MM.1S (cell line): Measurements from ENCODE around the gene ATP6V1F.

Experiments
- DNase-seq: peaks from one replicate; pipeline ENCODE4 v3.0.0-alpha.2; 2015
- H2AFZ ChIP-seq: fragments of 300-600 bp; sonication (generic); 2 replicates; pipeline ENCODE4 v1.6.0; 2016; ENCODE audit warnings: antibody characterized with exemption, low read length
- H3F3A ChIP-seq: fragments of 300-600 bp; sonication (generic); 2 replicates; pipeline ENCODE4 v1.6.1; 2016; ENCODE audit warnings: mild to moderate bottlenecking, antibody characterized with exemption, low read length, moderate library complexity, mixed read lengths; ENCODE audit not compliant: insufficient read depth
- H3K27ac ChIP-seq: fragments of 300-600 bp; sonication (generic); 2 replicates; pipeline ENCODE4 v1.5.1; 2016; ENCODE audit warnings: mild to moderate bottlenecking, low read length
- H3K27me3 ChIP-seq: fragments of 300-600 bp; sonication (generic); replicated peaks from 2 replicates; pipeline ENCODE4 v1.6.0; 2016; ENCODE audit warnings: low read length; ENCODE audit not compliant: insufficient read depth
- H3K36me3 ChIP-seq: fragments of 300-600 bp; sonication (generic); replicated peaks from 2 replicates; pipeline ENCODE4 v1.6.1; 2016; ENCODE audit warnings: mild to moderate bottlenecking, low read length, mixed read lengths; ENCODE audit not compliant: insufficient read depth
- H3K4me1 ChIP-seq: fragments of 300-600 bp; sonication (generic); 2 replicates; pipeline ENCODE4 v1.6.1; 2016; ENCODE audit warnings: low read length, mixed read lengths
- H3K4me2 ChIP-seq: fragments of 300-600 bp; sonication (generic); 2 replicates; pipeline ENCODE4 v1.6.0; 2016; ENCODE audit warnings: low read depth, low read length
- H3K4me3 ChIP-seq: fragments of 300-600 bp; sonication (generic); 2 replicates; pipeline ENCODE4 v1.5.1; 2016; ENCODE audit warnings: low read length, mixed read lengths
- H3K79me2 ChIP-seq: fragments of 300-600 bp; sonication (generic); 2 replicates; pipeline ENCODE4 v1.6.1; 2016; ENCODE audit warnings: mixed run types, low read length, mixed read lengths
- H3K9ac ChIP-seq: fragments of 300-600 bp; sonication (generic); 2 replicates; pipeline ENCODE4 v1.6.1; 2016; ENCODE audit warnings: low read length, mixed read lengths
- H3K9me2 ChIP-seq: fragments of 300-600 bp; sonication (generic); replicated peaks from 2 replicates; pipeline ENCODE4 v1.6.1; 2016; ENCODE audit warnings: mild to moderate bottlenecking, low read length, mixed read lengths; ENCODE audit not compliant: insufficient read depth
- H3K9me3 ChIP-seq: fragments of 300-600 bp; sonication (generic); replicated peaks from 2 replicates; pipeline ENCODE4 v1.6.1; 2016; ENCODE audit warnings: mild to moderate bottlenecking, low read length, mixed read lengths; ENCODE audit not compliant: insufficient read depth
- H4K20me1 ChIP-seq: fragments of 300-600 bp; sonication (generic); 2 replicates; pipeline ENCODE4 v1.6.1; 2016; ENCODE audit warnings: mild to moderate bottlenecking, low read length, moderate library complexity, mixed read lengths; ENCODE audit not compliant: insufficient read depth
- CTCF ChIP-seq: fragments of 300-600 bp; sonication (generic); IDR thresholded peaks from 2 replicates; pipeline ENCODE4 v1.5.1; 2016; ENCODE audit warnings: antibody characterized with exemption, low read length, mixed read lengths
- EZH2 ChIP-seq: fragments of 300-600 bp; sonication (generic); optimal IDR thresholded peaks from 2 replicates; pipeline ENCODE3; 2017; ENCODE audit warnings: low read depth, mild to moderate bottlenecking, antibody characterized with exemption, low read length, mixed read lengths
- EZH2phosphoT487 ChIP-seq: fragments of 300-600 bp; sonication (generic); IDR thresholded peaks from 2 replicates; pipeline ENCODE4 v1.6.1; 2018; ENCODE audit warnings: antibody characterized with exemption, low read length

Gene ATP6V1F

GRCh38 chr7:128818694-128819093 lies 44.0 kb upstream of the ATP6V1F start:
- H3K9ac ChIP-seq = no peak overlapping the region

GRCh38 chr7:128821724-128822123 lies 40.9 kb upstream of the ATP6V1F start:
- no peak overlapping the region for H3K27ac ChIP-seq
- TF ChIP-seq EZH2phosphoT487 (no peak), CTCF (no peak), EZH2 (no peak)
- H3F3A ChIP-seq = no peaks in the 10 kb centered on the region
- H3K4me1 ChIP-seq = no peaks in the 10 kb centered on the region
- no peak overlapping the region for H2AFZ ChIP-seq
- no peak overlapping the region for H3K4me2 ChIP-seq
- no peaks in the 10 kb centered on the region for H3K79me2 ChIP-seq
- no peaks in the 10 kb centered on the region for H4K20me1 ChIP-seq
- no peaks in the 10 kb centered on the region for H3K36me3 ChIP-seq
- no peaks in the 10 kb centered on the region for H3K27me3 ChIP-seq
- no peaks in the 10 kb centered on the region for H3K9me3 ChIP-seq
- H3K9me2 ChIP-seq = no peaks in the 10 kb centered on the region
- DNase-seq = no peak
- H3K9ac ChIP-seq = no peak overlapping the region
- no peak overlapping the region for H3K4me3 ChIP-seq

More at GRCh38 chr7:128818694-128819093, 44.0 kb upstream of the ATP6V1F start:
- no peaks in the 10 kb centered on the region for H3K4me1 ChIP-seq
- no peaks in the 10 kb centered on the region for H3K27me3 ChIP-seq
- no peak overlapping the region for H2AFZ ChIP-seq
- no peaks in the 10 kb centered on the region for H3K79me2 ChIP-seq
- H3K9me3 ChIP-seq = no peaks in the 10 kb centered on the region
- H3K27ac ChIP-seq = no peak overlapping the region
- H3K36me3 ChIP-seq = no peaks in the 10 kb centered on the region
- DNase-seq = no peak
- TF ChIP-seq EZH2 (no peak), CTCF (no peak), EZH2phosphoT487 (no peak)
- no peaks in the 10 kb centered on the region for H4K20me1 ChIP-seq
- no peaks in the 10 kb centered on the region for H3K9me2 ChIP-seq
- H3K4me3 ChIP-seq = no peak overlapping the region
- no peak overlapping the region for H3K4me2 ChIP-seq
- H3F3A ChIP-seq = no peaks in the 10 kb centered on the region

GRCh38 chr7:128826512-128826911 lies 36.1 kb upstream of the ATP6V1F start:
- H3K9me2 ChIP-seq = no peaks in the 10 kb centered on the region
- H3K9me3 ChIP-seq = no peaks in the 10 kb centered on the region
- H3K36me3 ChIP-seq = no peaks in the 10 kb centered on the region
- no peaks in the 10 kb centered on the region for H3K79me2 ChIP-seq
- no peak overlapping the region for H2AFZ ChIP-seq
- no peaks in the 10 kb centered on the region for H4K20me1 ChIP-seq
- H3K27me3 ChIP-seq = peaks cover 20% of the 10 kb centered on the region
- H3K4me3 ChIP-seq = no peak overlapping the region
- H3K27ac ChIP-seq = no peak overlapping the region
- DNase-seq = no peak
- no peaks in the 10 kb centered on the region for H3F3A ChIP-seq
- no peak overlapping the region for H3K4me2 ChIP-seq
- H3K9ac ChIP-seq = no peak overlapping the region
- no peak for TF ChIP-seq EZH2
- TF ChIP-seq CTCF = no peak
- no peak for TF ChIP-seq EZH2phosphoT487
- H3K4me1 ChIP-seq = no peaks in the 10 kb centered on the region; the same call in 1 of the 2 replicates
